Measurements from ENCODE around the gene GPATCH1.

DNA sequence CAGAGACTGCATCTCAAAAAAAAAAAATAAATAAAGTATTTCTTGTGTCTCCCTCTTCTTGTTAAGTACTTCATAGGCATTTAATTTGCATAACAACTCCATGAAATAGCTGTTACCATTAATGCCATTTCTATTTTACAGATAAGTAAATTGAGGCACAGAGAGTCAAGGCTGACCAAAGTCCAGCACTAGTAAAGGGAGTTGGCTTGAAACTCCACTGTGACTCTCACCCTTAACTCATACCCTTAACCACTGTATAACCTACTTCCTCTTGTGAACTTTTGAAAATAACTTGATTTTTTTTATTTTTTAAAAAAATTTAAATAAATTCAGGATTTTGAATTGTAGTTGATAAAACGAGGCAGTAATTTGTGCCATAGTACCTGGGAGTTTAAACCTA lies 6.0 kb downstream of the GPATCH1 start:
- TF ChIP-seq, protein P1, sequence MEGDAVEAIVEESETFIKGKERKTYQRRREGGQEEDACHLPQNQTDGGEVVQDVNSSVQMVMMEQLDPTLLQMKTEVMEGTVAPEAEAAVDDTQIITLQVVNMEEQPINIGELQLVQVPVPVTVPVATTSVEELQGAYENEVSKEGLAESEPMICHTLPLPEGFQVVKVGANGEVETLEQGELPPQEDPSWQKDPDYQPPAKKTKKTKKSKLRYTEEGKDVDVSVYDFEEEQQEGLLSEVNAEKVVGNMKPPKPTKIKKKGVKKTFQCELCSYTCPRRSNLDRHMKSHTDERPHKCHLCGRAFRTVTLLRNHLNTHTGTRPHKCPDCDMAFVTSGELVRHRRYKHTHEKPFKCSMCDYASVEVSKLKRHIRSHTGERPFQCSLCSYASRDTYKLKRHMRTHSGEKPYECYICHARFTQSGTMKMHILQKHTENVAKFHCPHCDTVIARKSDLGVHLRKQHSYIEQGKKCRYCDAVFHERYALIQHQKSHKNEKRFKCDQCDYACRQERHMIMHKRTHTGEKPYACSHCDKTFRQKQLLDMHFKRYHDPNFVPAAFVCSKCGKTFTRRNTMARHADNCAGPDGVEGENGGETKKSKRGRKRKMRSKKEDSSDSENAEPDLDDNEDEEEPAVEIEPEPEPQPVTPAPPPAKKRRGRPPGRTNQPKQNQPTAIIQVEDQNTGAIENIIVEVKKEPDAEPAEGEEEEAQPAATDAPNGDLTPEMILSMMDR (IDR thresholded peaks at IDR 0.05; ENCODE audit: low read length) = no peak
- no peak for TF ChIP-seq EZH2 (IDR thresholded peaks at IDR 0.05; ENCODE audit: borderline replicate concordance, low read length)
